Fibroblast of upper back skin (primary cell): ENCODE data around the gene ATP1A4.
A peak's percentile ranks its signal among the peaks of the same experiment; 100 is the strongest.

Source experiments
- DNase-seq: peaks from one replicate; pipeline ENCODE4 v3.0.0-alpha.2; 2013

Gene ATP1A4

GRCh38 chr1:160148121-160148520, 3.3 kb upstream of the ATP1A4 start:
- no peak for DNase-seq

- DNase-seq, result peak; percentile 30
Measured at GRCh38 chr1:160149233-160149632, 2.2 kb upstream of the ATP1A4 start.

GRCh38 chr1:160149716-160150115, 1.7 kb upstream of the ATP1A4 start:
- DNase-seq, result peak; percentile 81

- no peak for DNase-seq
Measured at GRCh38 chr1:160154790-160155189, 3.4 kb downstream of the ATP1A4 start.

- DNase-seq, result no peak
Measured at GRCh38 chr1:160156361-160156760, 5.0 kb downstream of the ATP1A4 start.

GRCh38 chr1:160157174-160157573, 5.8 kb downstream of the ATP1A4 start:
- DNase-seq, result no peak

GRCh38 chr1:160158031-160158430, 6.6 kb downstream of the ATP1A4 start:
- no peak for DNase-seq

GRCh38 chr1:160158534-160158933, 7.1 kb downstream of the ATP1A4 start:
- DNase-seq, result no peak

GRCh38 chr1:160159846-160160245, 8.4 kb downstream of the ATP1A4 start:
- no peak for DNase-seq

- DNase-seq, result peak; percentile 35
Measured at GRCh38 chr1:160161965-160162705, 10.7 kb downstream of the ATP1A4 start.

- no peak for DNase-seq
Measured at GRCh38 chr1:160162931-160163330, 11.5 kb downstream of the ATP1A4 start.

- peak; percentile 34 for DNase-seq
Measured at GRCh38 chr1:160163615-160164014, 12.2 kb downstream of the ATP1A4 start.

GRCh38 chr1:160164121-160164520, 12.7 kb downstream of the ATP1A4 start:
- DNase-seq, result no peak

- no peak for DNase-seq
Measured at GRCh38 chr1:160166166-160166868, 14.9 kb downstream of the ATP1A4 start.

- DNase-seq, result no peak
Measured at GRCh38 chr1:160167056-160167455, 15.7 kb downstream of the ATP1A4 start.

GRCh38 chr1:160167580-160167979, 16.2 kb downstream of the ATP1A4 start:
- no peak for DNase-seq

GRCh38 chr1:160168016-160168415, 16.6 kb downstream of the ATP1A4 start:
- DNase-seq, result no peak

GRCh38 chr1:160168609-160169369, 17.4 kb downstream of the ATP1A4 start:
- peak; percentile 70 for DNase-seq

- DNase-seq, result peak; percentile 20
Measured at GRCh38 chr1:160169553-160170399, 18.4 kb downstream of the ATP1A4 start.

GRCh38 chr1:160171354-160171753, 20.0 kb downstream of the ATP1A4 start:
- DNase-seq, result peak; percentile 28

GRCh38 chr1:160171980-160172379, 20.6 kb downstream of the ATP1A4 start:
- no peak for DNase-seq

GRCh38 chr1:160177231-160177630, 25.8 kb downstream of the ATP1A4 start:
- DNase-seq, result no peak

GRCh38 chr1:160177667-160178066, 26.3 kb downstream of the ATP1A4 start:
- DNase-seq, result no peak
